Activated CD4-positive, alpha-beta T cell treated with anti-CD3 and anti-CD28 coated beads for 24 hours (primary cell): ENCODE data around the gene MUC5B.

Experiments used
- DNase-seq, 2 donors: peaks; one replicate each; pipeline ENCODE4 v3.0.0-alpha.2; 2020; ENCODE audit warnings: low read depth in 2 of 2

The MUC5B gene

DNA sequence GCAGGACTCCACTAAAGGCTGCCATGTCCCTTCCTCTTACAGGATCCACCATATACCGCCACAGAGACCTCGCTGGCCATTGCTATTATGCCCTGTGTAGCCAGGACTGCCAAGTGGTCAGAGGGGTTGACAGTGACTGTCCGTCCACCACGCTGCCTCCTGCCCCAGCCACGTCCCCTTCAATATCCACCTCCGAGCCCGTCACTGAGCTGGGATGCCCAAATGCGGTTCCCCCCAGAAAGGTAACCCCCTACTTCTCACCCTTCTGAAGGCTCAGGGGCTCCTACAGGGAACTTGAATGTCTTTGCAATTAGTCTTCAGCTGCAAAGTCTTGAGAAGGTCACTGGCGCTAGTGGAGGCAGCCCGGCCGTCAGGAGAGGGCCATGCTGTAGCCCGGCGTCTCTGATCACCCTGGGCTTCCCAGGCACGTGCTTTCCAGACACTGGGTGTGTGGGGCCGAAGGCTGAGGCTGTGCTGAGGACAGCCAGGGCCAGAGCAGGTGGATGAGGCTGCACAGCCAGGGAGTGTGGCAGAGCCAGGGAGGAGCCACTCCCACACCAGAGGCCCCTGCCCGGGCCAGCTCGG is 30.0 kb upstream of the MUC5B start:
- DNase-seq = no peak

DNA sequence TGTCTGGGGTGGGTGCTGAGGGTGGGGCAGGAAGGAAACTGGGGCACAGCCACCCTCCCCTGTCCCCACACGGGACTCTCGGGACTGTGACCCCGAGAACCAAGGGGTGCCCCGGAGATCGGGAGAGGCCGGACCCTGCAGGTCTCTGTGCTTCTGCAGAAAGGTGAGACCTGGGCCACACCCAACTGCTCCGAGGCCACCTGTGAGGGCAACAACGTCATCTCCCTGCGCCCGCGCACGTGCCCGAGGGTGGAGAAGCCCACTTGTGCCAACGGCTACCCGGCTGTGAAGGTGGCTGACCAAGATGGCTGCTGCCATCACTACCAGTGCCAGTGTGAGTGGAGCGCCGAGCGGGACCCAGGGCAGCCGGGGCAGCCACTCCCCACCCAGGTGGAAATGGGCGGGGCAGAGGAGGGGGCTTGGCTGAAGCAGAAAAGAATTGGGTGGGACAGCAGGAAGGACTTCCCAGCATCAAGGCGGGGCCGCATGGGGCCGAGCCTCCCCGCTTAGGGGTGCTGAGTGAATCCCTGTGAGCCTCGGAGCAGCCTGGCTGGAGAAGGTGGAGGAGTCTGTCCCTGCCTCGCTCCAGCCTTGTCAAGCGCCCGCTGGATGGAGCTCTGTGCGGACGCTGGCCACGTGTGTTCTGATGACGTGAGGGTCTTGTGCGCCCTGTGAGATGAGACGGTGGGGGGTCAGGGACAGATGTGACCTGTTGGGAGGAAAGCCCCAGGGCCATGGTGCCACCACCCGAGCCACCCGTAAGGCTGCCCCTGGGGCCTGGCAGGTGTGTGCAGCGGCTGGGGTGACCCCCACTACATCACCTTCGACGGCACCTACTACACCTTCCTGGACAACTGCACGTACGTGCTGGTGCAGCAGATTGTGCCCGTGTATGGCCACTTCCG is 29.3 kb upstream of the MUC5B start:
- DNase-seq = no peak

DNA sequence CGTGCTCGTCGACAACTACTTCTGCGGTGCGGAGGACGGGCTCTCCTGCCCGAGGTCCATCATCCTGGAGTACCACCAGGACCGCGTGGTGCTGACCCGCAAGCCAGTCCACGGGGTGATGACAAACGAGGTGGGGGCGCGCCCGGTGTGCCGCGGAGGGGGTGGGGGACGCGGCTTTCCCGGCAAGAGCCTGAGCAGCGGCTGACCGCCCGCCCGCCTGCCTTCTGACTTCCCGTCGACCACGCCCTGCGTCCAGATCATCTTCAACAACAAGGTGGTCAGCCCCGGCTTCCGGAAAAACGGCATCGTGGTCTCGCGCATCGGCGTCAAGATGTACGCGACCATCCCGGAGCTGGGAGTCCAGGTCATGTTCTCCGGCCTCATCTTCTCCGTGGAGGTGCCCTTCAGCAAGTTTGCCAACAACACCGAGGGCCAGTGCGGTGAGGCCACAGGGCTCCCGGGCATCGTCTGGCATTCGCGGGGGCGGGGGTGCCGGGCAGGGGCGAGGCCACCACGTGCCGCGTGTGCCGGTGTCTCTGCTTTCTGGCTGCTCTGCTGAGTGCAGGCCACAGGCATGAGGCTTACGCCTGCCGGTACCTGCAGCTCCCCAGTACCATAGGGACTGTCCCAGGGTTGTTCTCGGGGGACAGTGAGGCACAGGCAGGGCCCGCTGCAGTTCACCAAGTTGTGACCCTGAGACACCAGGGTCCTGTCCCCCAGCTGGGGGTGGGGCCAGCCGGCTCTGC is 28.5 kb upstream of the MUC5B start:
- no peak for DNase-seq

DNA sequence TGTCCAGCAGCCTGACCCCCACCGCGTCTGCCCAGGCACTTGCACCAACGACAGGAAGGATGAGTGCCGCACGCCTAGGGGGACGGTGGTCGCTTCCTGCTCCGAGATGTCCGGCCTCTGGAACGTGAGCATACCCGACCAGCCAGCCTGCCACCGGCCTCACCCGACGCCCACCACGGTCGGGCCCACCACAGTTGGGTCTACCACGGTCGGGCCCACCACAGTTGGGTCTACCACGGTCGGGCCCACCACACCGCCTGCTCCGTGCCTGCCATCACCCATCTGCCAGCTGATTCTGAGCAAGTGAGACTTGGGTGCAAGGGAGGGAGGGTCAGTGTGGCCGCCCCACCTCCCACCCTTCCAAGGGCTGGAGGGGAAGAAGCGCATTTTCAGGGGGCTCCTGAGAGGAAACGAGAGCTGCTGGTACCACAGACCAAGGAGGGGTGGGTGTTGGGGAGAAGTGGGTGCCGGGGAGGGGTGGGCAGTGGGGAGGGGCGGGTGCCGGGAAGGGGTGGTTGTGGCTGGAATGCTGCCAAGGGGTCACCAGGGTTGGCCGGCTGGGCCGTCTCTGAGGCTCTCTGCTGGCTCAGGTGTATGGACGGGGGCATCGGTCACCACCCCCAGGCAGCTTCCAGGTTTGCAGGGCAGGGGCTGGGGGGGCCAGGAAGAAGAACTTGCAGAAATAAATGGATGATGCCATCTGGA is 27.7 kb upstream of the MUC5B start:
- no peak for DNase-seq

DNA sequence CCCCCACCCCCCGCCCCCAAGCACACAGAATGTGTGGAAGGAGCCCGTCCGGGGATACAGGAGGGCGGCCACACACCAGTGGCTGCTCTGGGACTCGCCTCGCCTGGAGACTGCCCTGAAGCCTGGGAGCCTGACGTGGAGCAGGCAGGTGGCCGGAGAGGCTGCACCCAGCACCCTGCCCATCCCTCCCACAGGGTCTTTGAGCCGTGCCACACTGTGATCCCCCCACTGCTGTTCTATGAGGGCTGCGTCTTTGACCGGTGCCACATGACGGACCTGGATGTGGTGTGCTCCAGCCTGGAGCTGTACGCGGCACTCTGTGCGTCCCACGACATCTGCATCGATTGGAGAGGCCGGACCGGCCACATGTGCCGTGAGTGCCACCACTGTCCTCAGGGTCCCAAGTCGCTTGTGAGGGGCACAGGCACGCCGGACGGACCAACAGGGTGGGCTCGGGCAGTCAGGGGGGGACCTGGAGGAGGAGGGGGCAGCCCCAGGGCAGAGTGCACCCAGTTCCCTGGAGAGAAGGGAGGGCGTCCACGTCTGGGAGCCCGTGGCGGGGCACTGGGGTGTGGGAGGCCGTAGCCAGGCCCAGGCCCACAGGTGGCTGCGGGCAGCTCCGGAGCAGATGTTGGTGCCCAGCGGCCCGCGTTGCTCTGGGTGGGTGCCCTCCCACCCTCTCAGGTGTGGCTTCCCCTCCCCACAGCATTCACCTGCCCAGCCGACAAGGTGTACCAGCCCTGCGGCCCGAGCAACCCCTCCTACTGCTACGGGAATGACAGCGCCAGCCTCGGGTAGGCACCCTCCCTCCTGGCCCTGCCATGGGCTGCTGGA is 27.0 kb upstream of the MUC5B start:
- DNase-seq = no peak

DNA sequence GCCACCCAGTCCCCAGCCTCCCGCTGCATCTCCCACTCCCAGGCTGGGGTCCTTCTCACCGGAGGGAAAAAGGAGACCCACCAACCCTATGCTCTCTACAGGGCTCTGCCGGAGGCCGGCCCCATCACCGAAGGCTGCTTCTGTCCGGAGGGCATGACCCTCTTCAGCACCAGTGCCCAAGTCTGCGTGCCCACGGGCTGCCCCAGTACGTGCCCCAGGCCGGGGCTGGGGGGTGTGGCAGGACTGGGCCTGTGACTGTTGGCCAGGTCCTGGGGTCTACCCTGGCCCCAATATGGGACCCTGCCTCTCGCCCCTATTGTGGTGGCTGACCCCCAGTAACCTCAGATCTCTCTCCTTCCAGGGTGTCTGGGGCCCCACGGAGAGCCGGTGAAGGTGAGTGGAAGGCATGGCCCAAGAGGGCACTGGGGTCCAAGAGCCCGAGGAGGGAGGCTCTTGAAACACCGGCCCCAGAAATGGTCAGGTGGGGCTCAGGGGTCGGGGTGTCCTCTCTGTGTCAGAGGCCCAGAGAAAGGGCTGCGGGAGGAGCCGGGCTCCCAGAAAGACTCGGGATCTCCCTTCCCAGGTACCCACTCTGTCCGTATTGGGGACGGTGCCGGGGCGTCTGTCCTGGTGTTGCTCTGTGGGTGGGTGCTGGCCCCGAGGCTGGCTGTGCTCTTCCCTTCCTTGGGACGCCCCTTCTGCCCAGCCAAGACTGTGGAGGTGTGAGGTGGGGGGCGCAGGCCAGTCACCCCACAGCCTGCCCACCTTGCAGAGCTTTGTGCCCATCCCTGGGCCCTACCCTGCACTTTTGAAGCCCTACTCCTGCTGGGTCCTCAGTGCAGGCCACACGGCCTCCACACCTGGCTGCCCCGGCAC is 26.1 kb upstream of the MUC5B start:
- DNase-seq = no peak

DNA sequence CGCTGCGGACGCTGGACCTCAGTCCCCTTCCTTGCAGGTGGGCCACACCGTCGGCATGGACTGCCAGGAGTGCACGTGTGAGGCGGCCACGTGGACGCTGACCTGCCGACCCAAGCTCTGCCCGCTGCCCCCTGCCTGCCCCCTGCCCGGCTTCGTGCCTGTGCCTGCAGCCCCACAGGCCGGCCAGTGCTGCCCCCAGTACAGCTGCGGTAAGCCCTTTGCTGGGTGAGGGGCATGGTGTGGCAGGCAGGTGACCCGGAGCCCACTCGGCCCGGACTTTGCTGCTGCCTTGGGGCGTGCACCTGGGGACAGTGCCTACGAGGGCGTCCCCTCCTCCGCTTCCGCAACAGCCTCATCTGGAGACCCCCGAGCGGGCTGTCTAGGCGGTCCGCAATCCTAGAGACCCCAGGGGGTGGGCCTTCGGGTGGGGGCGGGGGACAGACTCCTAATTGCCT is 25.4 kb upstream of the MUC5B start:
- DNase-seq = no peak

DNA sequence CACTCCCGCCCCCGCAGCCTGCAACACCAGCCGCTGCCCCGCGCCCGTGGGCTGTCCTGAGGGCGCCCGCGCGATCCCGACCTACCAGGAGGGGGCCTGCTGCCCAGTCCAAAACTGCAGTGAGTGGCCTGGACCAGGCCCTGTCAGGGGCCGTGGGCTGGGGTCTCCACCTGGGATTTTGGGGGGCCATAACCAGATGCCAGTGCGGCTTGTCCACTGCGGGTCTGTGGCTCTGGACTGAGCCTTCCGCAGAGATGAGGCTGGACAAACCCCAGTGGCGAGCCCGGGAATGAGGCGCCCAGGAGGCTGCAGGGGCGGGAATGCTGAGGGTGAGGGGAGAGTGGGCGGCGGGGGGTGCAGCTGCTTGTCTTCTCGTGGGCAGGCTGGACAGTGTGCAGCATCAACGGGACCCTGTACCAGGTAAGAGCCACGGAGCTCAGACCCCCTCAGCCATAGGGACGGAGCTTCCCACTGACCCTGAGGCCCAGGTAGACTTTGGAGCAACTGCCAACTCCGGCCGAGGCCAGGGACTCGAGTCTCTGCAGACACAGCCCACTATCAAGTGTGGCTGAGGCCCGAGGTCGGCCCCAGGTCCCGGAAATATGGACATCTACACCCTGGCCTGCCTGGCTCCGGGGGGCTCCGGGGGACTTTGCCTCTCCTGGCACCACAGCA is 24.8 kb upstream of the MUC5B start:
- no peak for DNase-seq

DNA sequence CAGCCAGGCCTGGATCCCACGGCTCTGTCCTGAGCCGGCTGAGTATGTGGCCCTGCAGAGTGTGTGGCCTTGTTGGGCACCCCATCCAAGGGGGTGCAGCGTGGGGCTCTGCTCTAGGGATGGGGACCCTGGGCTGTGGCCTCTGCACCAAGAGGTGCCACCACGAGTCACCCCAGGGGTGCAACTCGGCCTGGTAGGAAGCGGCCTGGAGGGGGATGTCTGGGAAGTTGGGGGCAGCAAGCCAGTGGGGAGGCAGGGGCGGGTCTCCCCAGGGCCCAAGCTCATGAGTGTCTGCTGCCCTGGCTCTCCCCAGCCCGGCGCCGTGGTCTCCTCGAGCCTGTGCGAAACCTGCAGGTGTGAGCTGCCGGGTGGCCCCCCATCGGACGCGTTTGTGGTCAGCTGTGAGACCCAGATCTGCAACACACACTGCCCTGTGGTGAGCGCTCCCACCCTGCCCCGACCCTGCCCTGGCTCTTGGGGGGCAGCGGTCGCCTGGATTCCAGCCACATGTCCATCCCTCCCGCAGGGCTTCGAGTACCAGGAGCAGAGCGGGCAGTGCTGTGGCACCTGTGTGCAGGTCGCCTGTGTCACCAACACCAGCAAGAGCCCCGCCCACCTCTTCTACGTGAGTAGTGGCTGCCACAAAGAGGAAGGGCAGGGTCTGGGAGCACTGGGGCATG is 24.2 kb upstream of the MUC5B start:
- DNase-seq = no peak

DNA sequence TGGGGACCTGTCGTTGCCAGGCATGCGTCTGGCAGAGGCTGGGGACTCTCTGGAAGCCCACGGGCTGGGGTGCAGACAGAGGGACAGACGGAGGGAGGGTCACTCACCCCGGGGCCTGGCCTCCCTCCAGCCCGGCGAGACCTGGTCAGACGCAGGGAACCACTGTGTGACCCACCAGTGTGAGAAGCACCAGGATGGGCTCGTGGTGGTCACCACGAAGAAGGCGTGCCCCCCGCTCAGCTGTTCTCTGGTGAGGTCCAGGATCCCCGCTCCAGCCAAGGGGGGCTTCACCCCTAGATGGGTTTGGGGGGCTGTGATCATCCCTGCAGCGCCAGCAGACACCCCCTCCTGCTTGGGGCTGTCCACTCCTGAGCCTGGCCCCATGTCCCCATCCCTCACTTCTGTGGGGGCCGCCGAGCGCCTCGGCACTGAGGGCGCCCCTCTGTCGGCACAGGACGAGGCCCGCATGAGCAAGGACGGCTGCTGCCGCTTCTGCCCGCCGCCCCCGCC is 23.6 kb upstream of the MUC5B start:
- DNase-seq = no peak

DNA sequence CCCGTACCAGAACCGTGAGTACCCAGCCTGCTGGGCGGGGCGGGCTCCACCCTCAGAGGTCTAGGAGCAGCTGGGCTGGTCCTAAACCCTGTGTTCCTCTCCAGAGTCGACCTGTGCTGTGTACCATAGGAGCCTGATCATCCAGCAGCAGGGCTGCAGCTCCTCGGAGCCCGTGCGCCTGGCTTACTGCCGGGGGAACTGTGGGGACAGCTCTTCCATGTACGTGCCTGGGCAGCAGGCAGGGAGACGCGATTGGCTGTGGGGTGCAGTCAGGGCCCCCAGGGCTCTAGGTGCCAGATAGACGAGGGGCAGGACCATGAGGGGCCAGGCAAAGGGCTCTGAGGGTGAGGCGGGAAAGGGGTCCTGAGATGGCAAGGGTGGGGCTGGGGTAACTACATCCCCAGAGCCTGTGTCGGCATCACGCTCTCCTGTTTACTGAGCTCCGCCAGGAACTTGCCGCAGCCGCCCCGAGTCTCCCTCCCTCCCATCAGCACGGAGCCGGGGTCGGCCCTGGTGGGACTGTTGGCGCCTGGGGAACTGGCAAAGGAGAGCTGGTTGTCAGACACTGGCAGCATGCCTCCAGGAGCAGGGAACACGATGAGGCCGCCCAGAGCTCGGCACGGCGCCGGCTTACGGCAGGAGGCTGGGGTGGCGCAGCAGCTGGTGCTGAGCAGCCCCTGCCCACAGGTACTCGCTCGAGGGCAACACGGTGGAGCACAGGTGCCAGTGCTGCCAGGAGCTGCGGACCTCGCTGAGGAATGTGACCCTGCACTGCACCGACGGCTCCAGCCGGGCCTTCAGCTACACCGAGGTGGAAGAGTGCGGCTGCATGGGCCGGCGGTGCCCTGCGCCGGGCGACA is 22.9 kb upstream of the MUC5B start:
- no peak for DNase-seq

DNA sequence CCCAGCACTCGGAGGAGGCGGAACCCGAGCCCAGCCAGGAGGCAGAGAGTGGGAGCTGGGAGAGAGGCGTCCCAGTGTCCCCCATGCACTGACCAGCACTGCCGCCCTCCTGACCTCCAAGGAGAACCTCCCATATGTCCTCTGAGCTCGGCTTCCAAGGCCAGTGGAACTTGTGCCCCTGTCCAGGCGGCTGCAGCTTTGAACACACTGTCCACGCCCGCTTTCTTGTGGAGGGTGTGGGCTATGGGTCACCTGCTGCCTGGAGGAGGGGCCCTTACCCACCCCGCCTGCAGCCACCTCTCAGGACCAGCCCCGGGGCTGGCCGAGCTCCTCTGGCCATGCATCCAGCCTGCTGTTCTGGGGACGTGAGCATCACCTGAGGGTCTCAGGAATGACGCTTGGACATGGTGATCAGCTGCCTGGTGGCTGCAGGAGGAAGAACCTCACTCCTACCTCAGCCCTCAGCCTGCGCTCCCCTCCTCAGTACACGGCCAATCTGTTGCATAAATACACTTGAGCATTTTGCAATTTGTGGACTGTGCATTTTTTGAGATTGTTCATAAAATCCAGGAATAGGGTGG is 22.2 kb upstream of the MUC5B start:
- no peak for DNase-seq

DNA sequence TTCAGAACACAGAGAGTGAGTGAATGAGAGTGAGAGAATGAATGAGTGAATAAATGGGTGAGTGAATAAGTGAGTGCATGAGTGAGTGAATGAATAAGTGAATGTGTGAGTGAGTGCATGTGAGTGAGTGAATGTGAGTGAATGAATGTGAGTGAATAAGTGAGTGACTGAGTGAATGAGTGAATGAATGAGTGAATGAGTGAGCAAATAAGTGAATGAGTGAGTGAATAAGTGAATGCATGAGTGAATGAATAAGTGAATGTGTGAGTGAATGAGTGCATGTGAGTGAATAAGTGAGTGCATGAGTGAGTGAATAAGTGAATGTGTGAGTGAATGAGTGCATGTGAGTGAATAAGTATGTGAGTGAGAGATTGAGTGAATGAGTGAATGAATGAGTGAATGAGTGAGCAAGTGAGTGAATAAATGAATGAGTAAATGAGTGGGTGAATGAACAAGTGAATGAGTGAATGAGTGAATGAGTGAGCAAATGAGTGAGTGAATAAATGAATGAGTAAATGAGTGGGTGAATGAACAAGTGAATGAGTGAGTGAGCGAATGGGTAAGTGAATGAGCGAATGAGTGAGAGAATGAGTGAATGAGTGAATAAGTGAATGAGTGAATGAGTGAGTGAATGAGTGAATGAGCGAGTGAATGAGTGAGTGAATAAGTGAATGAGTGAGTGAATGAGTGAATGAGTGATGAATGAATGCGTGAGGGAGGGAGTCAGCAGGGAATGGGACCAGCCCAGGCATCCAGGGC is 21.3 kb upstream of the MUC5B start:
- DNase-seq = no peak

DNA sequence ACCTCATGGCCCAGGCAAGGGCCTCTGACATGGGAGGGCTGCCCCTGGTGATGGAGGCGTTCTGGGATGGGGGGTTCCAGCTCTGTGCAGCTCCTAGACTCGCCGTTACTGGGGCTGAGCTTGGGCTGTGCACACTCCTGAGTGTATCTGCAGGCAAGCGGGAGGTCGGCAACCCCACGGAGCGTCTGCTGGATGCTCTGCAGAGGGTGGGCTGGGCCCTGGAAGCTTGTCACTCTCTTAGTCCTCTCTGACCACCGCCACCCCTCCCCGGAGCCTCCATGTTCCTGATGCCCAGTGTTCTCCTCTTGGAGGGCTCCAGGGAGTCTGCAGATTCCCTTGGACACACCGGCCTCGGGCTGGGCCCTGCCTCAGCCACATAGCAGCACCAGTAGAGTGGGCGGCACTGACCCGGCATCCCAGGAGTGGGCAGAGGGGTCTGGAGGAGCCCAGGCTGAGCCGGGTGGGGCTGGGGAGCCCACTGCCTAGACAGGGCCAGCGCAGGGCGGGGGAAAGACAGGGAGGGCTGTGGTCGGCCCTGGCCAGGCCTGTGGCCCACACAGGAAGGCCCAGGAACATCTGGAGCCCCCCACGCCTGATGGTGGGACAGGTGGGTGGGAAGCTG is 20.6 kb upstream of the MUC5B start:
- DNase-seq = no peak

DNA sequence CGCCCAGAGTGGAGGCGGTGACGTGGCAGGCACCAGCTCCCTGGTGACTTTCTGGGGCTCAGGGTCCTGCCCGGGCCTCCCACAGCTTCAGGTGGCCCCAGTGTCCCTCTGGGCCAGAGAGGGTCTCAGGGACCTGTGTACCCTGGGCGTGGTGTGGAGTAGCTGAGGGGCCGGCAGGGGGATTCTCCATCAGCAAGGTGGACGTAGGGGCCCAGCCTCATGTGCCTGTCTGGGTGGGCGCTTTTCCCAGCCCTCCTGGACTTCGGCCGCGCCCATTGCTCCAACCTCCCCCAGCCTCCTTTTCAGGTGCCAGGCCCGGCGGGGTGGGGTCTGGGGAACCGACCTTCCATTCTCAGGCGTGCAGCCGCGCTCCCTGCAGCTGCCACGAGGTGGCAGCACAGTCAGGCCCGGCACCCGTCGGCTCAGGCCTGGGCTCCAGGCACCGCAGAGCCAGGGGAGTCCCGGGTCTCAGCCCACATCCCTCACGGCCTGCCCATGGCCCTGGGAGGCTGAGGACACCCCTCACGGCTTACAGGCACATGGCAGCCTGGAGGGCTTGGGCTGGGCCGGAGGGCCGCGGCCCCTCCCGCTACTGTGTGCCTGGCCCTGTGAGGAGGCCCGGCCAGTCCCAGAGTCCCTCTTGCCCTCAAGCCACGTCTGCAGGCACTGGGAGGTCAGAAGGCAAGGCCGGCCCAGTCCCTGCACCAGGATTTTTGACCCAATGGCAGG is 19.9 kb upstream of the MUC5B start:
- peak; percentile 51 to 57 for DNase-seq
